Activated CD4-positive, alpha-beta T cell treated with anti-CD3 and anti-CD28 coated beads, Interleukin-2, Interleukin-4, amounts not matched to agents 100 ng/mL and 50 ng/mL, durations not matched to agents 16 hours and 8 hours (primary cell): Measurements from ENCODE around the gene EHBP1.

Experiments
- DNase-seq: peaks from one replicate; pipeline ENCODE4 v3.0.0-alpha.2; 2020; ENCODE audit warnings: low spot score

EHBP1 gene

DNA sequence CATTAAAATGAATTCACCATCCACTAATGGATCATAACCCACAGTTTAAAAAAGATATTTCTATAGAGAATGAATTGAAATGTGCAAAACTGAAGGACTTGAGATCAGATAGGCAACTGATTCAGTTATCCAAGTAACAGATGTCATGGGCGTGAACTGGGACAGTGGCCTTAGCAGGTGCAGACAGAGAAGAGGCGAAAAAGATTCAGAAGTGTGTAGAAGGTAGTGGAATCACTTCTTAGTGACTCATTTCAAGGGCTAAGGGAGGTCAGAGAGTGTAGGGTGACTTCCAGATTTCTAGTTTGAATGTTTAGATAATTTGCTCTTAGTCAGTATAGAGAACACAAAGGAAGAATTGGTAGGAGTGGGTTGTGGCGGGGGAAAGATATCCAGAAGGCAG lies 79.7 kb downstream of the EHBP1 start:
- DNase-seq, result peak; percentile 4

DNA sequence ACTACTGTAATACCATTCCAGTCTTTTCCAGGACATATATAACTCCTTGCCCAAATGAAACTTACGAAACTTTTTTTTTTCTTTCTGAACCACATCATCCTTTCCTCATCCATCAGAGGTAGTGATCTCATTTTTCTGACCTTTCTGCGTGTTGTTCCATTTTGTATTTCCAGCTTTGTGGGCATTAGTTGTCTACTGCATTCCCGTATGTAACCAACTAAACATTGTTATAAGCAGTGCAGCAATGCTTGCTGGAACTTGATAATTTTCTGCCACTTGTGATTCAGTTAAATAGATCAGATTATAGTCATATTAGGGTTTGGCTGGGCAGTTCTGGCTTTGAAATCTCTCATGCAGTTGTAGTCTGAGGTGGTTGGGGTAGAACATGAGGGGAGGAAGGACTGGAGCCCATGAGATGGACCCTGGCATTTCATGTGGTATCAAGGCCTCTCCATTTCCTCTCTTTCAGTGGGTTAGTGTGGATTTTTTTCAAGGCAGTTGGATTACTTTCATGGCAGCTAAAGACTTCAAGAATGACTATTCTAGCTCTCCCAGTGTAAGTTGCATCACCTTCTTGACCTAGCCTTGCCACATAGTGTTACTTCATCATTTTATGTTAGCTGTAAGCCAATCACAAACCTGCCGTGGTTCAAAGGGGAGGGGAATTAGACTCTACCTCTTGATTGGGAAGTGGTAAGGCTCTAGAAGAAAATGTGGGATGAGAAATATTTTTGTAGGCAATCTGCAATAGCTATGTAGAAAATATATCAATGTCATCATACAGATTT lies 80.5 kb downstream of the EHBP1 start:
- no peak for DNase-seq

DNA sequence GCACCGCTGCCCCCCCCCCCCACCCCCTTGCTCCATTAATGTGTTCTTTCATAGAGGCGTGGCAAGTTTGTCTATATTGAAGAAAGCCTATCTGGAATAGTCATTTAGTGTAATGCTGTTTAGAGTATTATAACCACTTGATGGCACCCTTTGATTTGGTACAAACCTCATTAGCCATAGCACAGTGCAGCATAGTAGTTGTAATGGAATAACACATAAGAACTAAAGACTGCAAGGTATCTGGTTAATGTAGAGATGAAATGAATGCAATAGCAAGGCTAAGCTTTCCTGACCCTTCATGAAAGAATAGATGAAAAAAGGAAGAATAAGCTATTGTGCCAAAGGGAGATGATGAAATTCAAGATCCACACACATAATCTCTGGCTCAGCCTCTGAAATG lies 81.9 kb downstream of the EHBP1 start:
- peak; percentile 36 for DNase-seq

DNA sequence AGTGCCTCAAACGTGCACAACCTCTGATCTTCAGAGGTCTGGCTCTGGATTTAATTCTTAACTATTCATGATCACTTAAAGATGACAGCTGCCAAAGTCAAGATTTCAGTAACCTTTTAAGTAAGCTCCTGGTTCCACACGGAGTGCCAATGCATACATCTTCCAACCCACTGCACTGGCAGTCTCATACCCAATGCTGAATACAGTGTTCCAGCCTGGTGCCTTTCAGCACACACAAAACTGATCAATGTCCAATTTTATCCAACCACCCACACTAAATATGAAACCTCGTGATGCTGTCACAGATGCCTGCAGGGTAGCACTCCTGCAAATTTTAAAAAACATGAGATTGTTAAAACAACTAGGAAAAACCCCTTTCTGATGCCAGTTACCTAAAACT lies 84.0 kb downstream of the EHBP1 start:
- no peak for DNase-seq

DNA sequence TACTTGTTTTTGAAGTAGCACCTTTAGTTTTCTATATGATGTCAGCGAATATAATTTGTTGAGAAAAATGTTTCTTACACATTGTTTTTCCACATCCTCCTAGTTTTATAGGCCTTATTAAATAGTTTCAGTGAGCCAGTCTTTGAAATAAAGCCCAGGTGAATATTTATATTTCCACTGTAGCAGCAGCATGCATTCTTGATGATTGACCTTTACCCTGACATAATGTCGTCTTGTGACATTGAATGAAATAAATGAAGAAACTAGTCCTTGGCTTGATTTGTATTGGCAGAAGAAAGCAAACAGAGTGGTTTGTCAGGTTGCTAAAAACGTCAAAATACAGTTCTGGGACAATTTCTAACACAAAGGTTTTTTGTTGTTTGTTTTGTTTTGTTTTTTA lies 84.4 kb downstream of the EHBP1 start:
- no peak for DNase-seq

DNA sequence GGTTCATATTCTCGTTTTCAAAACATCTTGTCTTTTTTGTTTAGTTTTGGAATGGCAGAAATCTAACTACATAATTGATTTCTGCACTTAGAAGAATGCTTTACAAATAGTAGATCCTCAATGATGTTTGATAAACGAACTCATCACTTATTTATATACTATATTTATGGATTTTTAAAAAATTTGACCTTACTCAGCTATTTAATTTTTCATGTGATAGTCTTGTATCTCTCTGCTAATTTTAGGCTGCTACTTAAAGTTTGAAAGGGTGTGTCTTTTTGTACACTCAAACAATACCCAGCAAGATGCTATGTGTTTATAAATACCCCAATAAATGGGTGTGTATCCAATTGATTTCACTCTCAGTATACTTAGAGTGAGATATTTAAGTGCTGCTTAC lies 86.9 kb downstream of the EHBP1 start:
- DNase-seq, result no peak

DNA sequence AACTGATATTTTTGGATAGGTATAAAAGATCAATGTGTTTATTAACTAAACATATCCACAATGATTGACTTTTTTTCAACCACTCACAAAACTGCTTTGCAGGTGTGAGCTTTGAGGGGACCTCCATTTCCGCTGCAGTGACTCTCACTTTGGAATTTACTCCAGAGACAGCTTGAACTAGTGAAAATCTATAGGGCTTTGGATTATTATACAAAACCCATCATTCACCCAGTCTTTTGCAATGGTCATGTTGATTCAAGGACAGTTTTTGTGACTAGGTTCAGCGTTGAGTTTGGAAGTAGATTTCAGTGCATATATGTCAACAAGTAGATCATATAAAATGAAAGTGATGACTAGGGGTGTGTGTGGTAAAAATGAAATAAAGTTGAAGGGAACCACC lies 87.7 kb downstream of the EHBP1 start:
- no peak for DNase-seq

DNA sequence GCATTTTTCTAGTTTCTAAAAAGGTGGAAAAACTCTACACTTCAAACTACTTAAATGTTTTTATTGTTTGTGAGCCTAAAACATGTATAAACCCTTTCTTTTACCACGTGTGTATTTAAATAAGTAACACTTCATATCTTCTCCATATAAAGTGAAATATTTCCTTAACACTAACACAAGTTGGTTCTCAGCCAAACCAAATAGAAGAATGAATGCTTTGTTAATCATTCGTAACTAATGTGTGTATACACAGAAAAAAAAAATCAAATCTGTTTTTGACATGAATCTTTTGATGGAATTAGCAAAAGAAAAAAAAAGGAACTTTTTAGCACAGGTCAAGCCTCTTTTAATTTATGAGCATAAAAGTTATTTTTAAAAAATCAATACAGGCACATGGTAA lies 89.3 kb downstream of the EHBP1 start:
- DNase-seq, result no peak

DNA sequence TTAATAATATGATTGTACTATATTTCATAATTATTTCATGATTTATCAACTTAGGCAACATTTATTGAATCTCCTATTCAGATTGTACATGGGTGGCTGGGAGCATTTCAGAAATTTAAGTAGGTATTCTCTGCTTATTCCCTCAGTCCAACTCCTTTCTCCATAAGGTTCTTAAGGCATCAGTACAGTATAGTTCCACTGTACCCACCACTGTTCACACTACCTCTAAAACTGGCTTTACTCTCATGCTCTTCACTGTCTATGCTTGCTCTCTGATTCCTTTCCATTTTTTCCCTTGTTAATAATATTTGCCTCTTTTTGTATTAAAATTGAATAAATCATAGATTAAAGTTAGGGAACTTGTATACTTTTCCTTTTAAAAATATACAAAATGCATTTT lies 89.8 kb downstream of the EHBP1 start:
- no peak for DNase-seq

DNA sequence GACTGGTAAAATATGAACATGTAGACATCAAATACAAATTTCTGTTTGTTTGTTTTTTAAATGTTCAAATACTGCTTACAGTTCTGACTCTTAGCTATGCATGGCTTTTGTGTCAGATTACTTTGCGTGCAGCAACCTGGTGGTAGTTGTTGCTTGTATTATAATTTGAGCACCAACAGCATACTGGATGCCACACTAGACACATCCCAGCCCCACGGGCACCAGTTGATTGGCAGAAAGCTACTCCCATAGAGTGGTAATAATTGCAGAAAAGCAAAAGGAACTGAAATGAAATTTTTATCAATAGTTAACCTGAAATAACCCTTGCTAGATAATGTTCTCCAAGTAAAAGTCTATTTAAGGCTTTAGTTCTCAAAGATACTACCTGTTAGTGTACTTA lies 91.6 kb downstream of the EHBP1 start:
- no peak for DNase-seq

DNA sequence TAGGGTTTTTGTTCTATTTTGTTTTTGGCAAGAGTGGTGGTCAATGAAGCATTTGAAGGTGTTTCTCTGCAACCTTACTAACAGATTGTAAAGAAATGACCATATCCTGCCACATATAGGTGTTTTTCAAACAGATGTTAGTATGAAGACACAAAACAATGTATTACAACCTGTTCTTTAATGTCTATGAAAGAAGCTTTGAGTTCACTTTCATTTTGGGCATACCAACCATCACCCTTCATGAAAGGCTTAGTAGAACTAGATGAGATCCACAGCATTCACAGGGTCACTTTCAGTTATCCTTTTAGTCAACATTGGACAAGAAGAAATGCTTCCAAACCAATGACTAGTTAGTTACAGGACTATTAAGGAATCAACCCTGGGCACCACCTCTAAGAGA lies 95.1 kb downstream of the EHBP1 start:
- DNase-seq, result no peak

DNA sequence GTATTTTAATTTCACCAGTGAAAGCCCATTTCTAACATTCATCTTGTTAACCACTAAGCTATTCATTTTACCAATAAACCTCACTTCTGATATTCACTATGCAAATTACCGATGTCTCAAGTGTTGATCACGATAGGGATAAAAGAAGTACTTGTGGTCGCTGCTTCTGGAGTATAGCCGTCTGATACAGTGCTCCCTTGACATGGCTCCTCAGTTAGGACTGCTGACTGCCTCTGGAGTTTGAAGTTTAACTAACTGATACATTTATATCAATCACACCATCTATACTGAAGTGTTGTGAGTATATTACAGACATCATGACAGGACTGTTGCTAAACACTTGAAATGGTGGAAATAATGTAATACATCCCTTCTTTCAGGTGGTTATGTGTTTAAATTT lies 95.6 kb downstream of the EHBP1 start:
- no peak for DNase-seq

DNA sequence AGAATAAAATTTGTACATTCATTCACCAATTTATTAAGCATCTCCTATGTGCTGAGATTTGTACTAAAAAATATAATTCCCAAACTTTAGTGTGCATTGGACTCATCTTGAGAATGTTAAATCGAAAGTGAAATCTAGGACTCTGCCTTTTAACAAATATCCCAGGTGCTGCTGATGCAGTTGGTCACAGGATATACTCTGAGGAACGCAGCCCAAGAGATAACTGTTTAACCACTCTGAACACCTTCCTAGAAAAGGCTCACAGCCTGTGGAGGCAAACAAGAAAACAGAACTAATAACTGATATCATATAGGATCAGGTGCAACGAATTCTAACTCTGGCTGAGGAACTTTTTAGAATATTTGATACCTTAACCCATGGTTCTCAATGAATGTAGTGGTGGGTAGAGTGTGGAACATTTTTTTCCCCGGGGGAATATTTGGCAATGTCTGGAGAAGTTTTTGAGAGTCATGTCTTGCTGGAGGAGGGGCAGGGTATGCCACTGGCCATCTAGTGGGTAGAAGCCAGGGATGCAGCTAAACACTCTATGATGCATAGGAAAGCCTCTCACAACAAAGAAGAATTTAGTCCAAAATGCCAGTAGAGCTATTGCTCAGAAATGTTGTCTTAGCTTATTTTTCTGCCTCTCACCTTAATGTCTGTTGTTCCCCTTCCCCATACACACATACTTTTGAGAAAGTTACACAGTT lies 96.5 kb downstream of the EHBP1 start:
- peak; percentile 9 for DNase-seq

DNA sequence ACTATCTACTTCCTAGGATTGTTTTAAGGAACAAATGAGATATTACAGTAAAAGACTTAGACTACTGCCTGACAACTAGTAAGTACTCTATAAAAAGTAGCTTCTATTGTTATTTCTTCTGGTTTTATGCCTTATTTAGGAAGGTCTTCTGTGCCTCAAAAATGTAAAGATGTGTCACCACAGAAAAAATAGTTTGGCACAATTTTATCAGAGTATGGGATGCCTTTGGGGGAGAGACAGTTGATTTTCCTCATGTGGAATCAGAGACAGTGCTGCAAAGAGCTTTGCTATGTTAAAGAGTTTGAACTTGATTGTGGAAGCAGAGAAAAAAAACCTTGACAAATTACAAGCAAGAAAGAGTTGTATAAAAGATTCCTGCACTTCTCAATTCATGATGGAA lies 98.4 kb downstream of the EHBP1 start:
- DNase-seq, result no peak

DNA sequence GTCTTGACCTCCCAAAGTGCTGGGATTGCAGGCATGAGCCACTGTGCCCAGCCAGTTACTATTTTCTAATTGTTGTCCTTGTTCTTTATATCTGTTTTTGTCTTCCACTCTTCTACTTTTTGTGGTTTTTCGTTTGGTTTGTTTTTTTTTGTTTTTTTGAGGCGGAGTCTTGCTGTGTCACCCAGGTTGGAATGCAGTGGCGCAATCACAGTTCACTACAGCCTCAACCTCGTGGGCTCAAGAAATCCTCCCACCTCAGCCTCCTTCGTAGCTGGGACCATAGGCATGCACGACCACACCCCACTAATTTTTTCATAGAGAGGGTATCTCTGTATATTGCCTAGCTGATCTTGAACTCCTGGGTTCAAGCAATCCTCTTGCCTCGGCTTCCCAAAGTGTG lies 100.7 kb downstream of the EHBP1 start:
- DNase-seq, result no peak

DNA sequence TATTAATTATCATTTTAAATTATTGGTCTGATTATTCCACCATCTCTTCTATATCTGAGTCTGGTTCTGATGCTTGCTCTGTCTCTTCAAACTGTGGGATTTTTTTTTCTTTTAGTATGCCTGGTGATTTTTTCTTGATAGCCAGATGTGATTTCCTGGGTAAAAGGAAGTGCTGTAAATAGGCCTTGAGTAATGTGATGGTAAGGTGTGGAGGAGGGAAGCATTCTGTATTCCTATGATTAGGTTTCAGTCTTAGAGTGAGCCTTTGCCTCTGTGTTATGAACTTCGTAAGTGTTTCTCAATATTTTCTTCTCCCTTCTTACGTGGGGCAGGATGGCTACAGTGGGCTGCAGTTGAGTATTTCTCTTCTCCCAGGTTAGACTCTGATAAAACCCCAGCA lies 103.0 kb downstream of the EHBP1 start:
- DNase-seq, result no peak

DNA sequence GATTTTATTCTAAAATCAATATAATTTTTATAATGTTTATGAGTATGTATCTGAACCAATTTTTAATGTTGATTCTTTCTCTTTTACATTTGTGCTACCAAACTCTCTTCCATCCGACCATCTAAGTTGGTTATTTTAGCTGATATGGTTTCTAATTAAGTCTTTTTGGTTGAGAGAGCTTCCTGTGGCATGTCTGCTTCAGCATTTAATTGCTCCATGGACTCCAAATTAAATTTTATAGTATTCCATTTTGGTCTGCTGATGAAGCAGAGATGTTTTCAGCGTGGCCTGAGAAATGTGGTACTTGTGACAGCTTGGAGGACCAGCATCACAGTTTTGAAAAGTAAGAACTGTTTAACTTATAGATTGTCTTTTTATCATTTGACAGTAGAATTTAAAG lies 105.6 kb downstream of the EHBP1 start:
- no peak for DNase-seq

DNA sequence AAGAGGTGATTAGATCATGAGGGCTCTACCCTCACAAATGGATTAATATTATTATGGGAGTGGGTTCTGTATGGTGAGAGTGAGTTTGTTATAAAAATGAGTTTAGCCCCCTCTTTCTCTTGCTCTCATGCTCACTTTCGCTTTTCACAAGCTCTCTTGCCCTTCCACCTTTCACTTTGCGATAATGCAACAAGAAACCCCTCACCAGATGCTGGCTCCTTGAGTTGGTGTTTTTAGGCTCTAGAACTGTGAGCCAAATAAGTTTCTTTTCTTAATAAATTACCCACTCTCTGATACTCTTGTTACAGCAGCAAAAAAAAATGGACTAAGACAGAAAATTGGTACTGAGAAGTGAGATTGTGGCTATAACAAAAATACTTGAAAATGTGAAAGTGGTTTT lies 106.5 kb downstream of the EHBP1 start:
- DNase-seq, result no peak

DNA sequence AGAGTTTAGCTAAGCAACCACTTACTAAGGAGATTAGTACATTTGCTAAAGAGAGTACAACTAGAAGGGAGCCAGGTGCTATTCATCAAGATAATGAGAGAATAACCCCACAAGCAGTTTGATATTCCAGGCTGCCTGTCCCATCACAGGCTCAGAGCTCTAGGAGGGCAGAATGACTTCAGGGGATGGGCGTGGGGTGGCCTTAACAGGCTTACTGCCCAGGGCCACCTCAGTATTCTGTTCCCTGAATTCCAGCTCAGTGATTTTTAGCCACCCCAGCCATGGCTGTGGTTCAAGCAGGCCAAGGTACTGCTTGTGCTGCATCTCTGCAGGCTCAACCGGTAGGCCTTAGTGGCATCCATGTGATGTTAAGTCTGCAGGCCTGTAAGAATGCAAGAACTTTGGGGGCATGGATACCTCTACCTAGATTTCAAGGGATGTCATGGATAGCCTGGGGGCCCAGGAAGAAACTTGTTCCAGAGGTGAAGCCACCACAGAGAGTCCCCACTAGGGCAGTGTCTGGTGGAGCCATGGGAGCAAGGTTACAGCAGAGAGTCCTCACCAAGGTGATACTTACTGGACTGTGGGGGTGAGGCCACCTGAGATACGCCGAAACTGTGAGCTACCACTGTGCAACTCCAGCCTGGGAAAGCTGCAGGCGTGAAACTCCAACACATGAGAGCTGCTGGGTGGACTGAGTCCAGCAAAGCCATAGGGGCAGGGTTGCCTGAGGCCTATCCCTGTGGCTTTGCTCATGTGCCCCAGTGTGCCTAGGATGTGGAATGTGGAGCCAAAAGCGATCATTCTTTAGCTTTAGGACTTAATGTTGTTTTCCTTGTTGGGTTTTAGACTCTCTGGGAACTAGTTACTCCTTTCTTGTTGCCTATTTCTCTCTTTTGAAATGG lies 107.7 kb downstream of the EHBP1 start:
- no peak for DNase-seq

DNA sequence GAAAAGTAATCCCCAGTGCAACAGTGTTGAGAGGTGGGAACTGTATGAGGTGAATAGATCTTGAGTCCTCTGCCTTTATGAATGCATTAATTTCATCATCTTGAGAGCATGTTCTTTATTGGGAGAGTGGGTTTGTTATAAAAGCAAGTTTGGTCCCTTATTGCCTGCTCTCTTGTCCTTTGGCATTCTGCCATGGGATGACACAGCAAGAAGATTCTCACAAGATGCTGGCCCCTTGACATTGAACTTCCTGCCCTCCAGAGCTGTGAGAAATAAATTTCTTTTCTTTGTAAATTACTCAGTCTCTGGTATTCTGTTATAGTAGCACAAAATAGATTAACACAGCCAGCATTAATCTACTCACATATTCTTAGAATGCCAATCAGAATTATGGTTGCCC lies 108.6 kb downstream of the EHBP1 start:
- peak; percentile 4 for DNase-seq

DNA sequence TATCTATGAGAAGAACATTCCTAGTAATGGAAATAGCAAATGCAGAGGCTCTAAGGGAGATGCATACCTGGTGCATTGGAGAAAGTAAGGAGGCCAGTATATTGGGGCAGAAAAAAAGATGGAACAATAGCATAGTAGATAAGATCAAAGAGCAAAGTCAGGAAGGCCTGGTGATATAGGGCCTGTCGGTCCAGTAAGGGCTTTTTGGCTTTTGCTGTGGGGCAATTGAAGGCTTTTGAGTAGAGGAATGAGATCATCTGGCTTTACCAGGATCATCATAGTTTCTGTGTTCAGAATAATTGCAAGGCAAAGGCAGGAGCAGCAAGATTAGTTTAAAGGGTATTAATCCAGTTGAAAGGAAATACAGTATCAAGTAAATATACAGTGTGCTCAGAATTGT lies 111.8 kb downstream of the EHBP1 start:
- no peak for DNase-seq

DNA sequence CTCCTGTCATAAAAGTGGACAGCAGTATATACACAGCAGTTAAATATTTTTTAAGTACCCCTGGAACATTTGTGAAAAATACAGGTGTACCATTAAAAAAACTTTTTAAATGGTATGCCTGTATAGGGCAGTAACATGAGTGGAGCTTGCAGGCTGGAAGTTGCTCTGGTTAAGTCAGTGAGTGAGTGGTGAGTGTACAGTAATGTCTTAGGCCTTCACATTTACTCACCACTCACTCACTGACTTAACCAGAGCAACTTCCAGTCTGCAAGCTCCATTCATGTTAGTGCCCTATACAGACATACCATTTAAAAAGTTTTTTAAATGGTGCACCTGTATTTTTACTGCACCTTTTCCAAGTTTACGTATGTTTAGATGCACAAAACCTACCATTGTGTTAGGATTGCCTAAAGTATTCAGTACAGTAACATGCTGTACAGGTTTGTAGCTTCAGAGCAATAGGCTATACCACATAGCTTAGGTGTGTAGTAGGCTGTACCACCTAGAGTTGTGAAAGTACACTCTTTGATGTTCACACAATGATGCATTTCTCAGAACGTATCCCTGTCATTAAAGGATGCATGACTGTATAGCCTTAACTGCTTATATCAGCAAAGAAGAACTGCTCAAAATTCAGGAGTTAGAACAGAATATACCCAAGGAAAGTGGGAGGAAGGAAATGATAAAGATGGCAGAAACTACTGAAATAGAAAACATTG lies 112.6 kb downstream of the EHBP1 start:
- no peak for DNase-seq
